GM12878 (cell line): Measurements from ENCODE around the gene C1orf198. TPM values are rescaled to one million over a fixed set of nuclear protein-coding genes. Genes with fewer than 3 reads are reported as not detected.

Experiments
- ATAC-seq: fragments of 200-7000 bp; cut with Tn5 transposase; 3 replicates; pipeline ENCODE4 v1.9.1; 2020; ENCODE audit warnings: mild to moderate bottlenecking, moderate library complexity
- Bru-seq: library from RNA; stranded (reverse); fragments of 400-500 nt; gene quantifications from one replicate; lab custom pipeline; 2021; lab: Mats Ljungman, UMichigan
- BruChase-seq, 2 experiments: library from RNA; stranded (reverse); fragments of 400-500 nt; gene quantifications; one replicate each; lab custom pipeline; 2021; lab: Mats Ljungman, UMichigan
- BruUV-seq: library from RNA; stranded (reverse); fragments of 400-500 nt; replicated peaks from 2 replicates; lab custom pipeline; 2021; lab: Mats Ljungman, UMichigan
- CTCF ChIA-PET: fragments of 300-600 bp; sonication (Branson Sonifier 250); formaldehyde crosslinking; extraction: SDS; loops from one replicate; lab custom pipeline; 2021; ENCODE audit warnings: inconsistent platforms; lab: Yijun Ruan, JAX
- POLR2A ChIA-PET: fragments of 350-600 bp; formaldehyde crosslinking; extraction: SDS; loops from one replicate; lab custom pipeline; 2021; ENCODE audit warnings: inconsistent platforms; lab: Charles Lee
- RAD21 ChIA-PET: fragments of 300-600 bp; sonication (Branson Sonifier 250); formaldehyde crosslinking; loops from one replicate; lab custom pipeline; 2023; ENCODE audit warnings: antibody characterized with exemption; ENCODE audit not compliant: unreplicated experiment; lab: Charles Lee
- SMC1A ChIA-PET: fragments of 300-600 bp; sonication (Branson Sonifier 250); formaldehyde crosslinking; loops from one replicate; lab custom pipeline; 2023; ENCODE audit not compliant: unreplicated experiment, uncharacterized antibody; lab: Charles Lee
- DNase-seq: peaks from one replicate; pipeline ENCODE4 v3.0.0-alpha.2; 2011; ENCODE audit warnings: low read depth, low spot score
- FAIRE-seq: peaks from 3 replicates; lab custom pipeline; 2011; peaks lifted over from hg19 to GRCh38; lab: Jason Lieb, UNC
- H2AFZ ChIP-seq: 2 replicates; pipeline ENCODE4 v1.6.0; 2011; ENCODE audit warnings: low read depth, low read length, control low read depth; ENCODE audit not compliant: control insufficient read depth
- H3K27ac ChIP-seq: 2 replicates; pipeline ENCODE4 v1.5.1; 2011; ENCODE audit warnings: control low read depth; ENCODE audit not compliant: control insufficient read depth, insufficient read depth
- H3K27me3 ChIP-seq, 2 experiments: replicated peaks in 1 of 2; 2 replicates each; pipeline versions ENCODE4 v1.6.0 to v1.6.1; 2011; ENCODE audit warnings: low read length in 1 of 2; ENCODE audit not compliant: control insufficient read depth in 2 of 2, insufficient read depth in 2 of 2
- H3K36me3 ChIP-seq, 2 experiments: 2 replicates each; pipeline ENCODE4 v1.5.1; 2011; ENCODE audit warnings: low read length in 1 of 2; ENCODE audit not compliant: control insufficient read depth in 2 of 2, insufficient read depth in 2 of 2
- H3K4me1 ChIP-seq: 2 replicates; pipeline ENCODE4 v1.6.1; 2011; ENCODE audit warnings: mild to moderate bottlenecking, low read length, moderate library complexity, mixed read lengths; ENCODE audit not compliant: control insufficient read depth, insufficient read depth
- H3K4me2 ChIP-seq: 2 replicates; pipeline ENCODE4 v1.6.0; 2011; ENCODE audit warnings: control low read depth; ENCODE audit not compliant: control insufficient read depth, insufficient read depth
- H3K4me3 ChIP-seq: fragments of 200-600 bp; sonication (generic); 2 replicates; pipeline ENCODE4 v1.5.1; 2016
- H3K79me2 ChIP-seq: 2 replicates; pipeline ENCODE4 v1.6.0; 2011; ENCODE audit warnings: low read length; ENCODE audit not compliant: control insufficient read depth, insufficient read depth
- H3K9ac ChIP-seq: 2 replicates; pipeline ENCODE4 v1.8.0; 2011; ENCODE audit warnings: low read length, control low read depth, mixed read lengths; ENCODE audit not compliant: control insufficient read depth, insufficient read depth
- H3K9me3 ChIP-seq: replicated peaks from 3 replicates; pipeline ENCODE4 v1.5.1; 2011; ENCODE audit warnings: mild to moderate bottlenecking, low read length; ENCODE audit not compliant: control insufficient read depth, insufficient read depth
- H4K20me1 ChIP-seq: 2 replicates; pipeline ENCODE4 v1.6.0; 2011; ENCODE audit not compliant: control insufficient read depth, insufficient read depth
- BHLHE40 ChIP-seq, 2 experiments: fragments of 450-650 bp in 1 of 2; IDR thresholded peaks; 2 replicates each; pipeline ENCODE4 v1.6.1; 2011 to 2017; ENCODE audit warnings: low read depth in 2 of 2, borderline replicate concordance in 1 of 2, improper control_type of control experiment in 1 of 2, low read length in 1 of 2, mild to moderate bottlenecking in 1 of 2
- ELK1 ChIP-seq: IDR thresholded peaks from 2 replicates; pipeline ENCODE4 v1.6.1; 2012; ENCODE audit warnings: low read depth, low read length, improper control_type of control experiment
- IRF4 ChIP-seq: IDR thresholded peaks from 2 replicates; pipeline ENCODE4 v1.6.1; 2011; ENCODE audit warnings: low read depth, low read length
- KDM1A ChIP-seq: fragments of 200-600 bp; sonication (generic); IDR thresholded peaks from 2 replicates; pipeline ENCODE4 v1.6.1; 2016; ENCODE audit warnings: borderline replicate concordance
- REST ChIP-seq: IDR thresholded peaks from 2 replicates; pipeline ENCODE4 v1.6.1; 2012; ENCODE audit warnings: mild to moderate bottlenecking, low read depth, low read length
- SREBF2 ChIP-seq: IDR thresholded peaks from 2 replicates; pipeline ENCODE4 v1.6.1; 2012; ENCODE audit warnings: mild to moderate bottlenecking, low read length
- STAT3 ChIP-seq: IDR thresholded peaks from 2 replicates; pipeline ENCODE4 v1.6.1; 2011; ENCODE audit warnings: low read depth, low read length, improper control_type of control experiment
- SUPT20H ChIP-seq: IDR thresholded peaks from 2 replicates; pipeline ENCODE4 v1.6.1; 2011; ENCODE audit warnings: low read depth, mild to moderate bottlenecking, low read length, moderate library complexity, borderline replicate concordance; ENCODE audit not compliant: control insufficient read depth
- YY1 ChIP-seq: IDR thresholded peaks from 2 replicates; pipeline ENCODE4 v1.6.1; 2011; ENCODE audit warnings: low read depth, mild to moderate bottlenecking, low read length
- WGBS: methylation state at CpG from one replicate; pipeline ENCODE4 v1.1.6; 2016; ENCODE audit warnings: low lambda C conversion rate; ENCODE audit not compliant: insufficient replicate concordance, insufficient coverage; ENCODE audit errors: missing lambda C conversion rate; 5-methylcytosine and 5-hydroxymethylcytosine counted together
- in situ Hi-C: fragments of 300-500 bp; cut with MboI; formaldehyde crosslinking; loops from 9 replicates; pipeline ENCODE4 v1.14.3; 2018; ENCODE audit warnings: mixed read lengths
- intact Hi-C: fragments of 100-400 bp; cut with micrococcal nuclease; formaldehyde crosslinking; loops from one replicate; pipeline ENCODE4 v1.14.2; 2022; ENCODE audit not compliant: unreplicated experiment
- long read RNA-seq, 2 experiments: library from polyadenylated mRNA; unstranded; transcript quantifications; one replicate each; pipeline ENCODE4 v2.0.0, GENCODE V29; 2019 to 2020
- polyA minus RNA-seq, 3 experiments: library from RNA; depleted of rRNA, polyadenylated mRNA; stranded (reverse); fragments of >200 nt; gene quantifications; 2 replicates each; pipeline ENCODE4 v1.2.3, GENCODE V29; 2011
- polyA plus RNA-seq, 11 experiments: library from polyadenylated mRNA; depleted of rRNA in 4 of 11; unstranded in 6 of 11; stranded (reverse) in 5 of 11; fragments of >200 nt; fragmentation: Nextera tagmentation in 4 of 11; fragmentation: Illumina TruSeq in 1 of 11; extraction: Ambion mirVana in 4 of 11; extraction: Trizol in 1 of 11; gene quantifications; 1 replicate in 1 of 11; 2 replicates in 10 of 11; pipeline versions ENCODE4 v1.2.1 to v1.2.3, GENCODE V29; 2011 to 2016; ENCODE audit warnings: inconsistent platforms in 2 of 11, missing spikeins in 2 of 11, low read depth in 1 of 11
- total RNA-seq, 4 experiments: library from RNA; depleted of rRNA in 3 of 4; stranded (reverse); fragments of >200 nt in 3 of 4; fragmentation: Illumina TruSeq in 1 of 4; extraction: Trizol in 1 of 4; gene quantifications; 2 replicates each; pipeline versions ENCODE4 v1.2.1 to v1.2.3, GENCODE V29; 2013 to 2021
- TF ChIP-seq, protein P1 (sequence below): fragments of 450-650 bp; IDR thresholded peaks from 2 replicates; pipeline ENCODE4 v1.6.1; 2014; ENCODE audit warnings: mild to moderate bottlenecking
- TF ChIP-seq, protein P2 (sequence below): IDR thresholded peaks from 2 replicates; pipeline ENCODE4 v1.6.1; 2011; ENCODE audit warnings: borderline replicate concordance, low read depth, mild to moderate bottlenecking, moderate library complexity, low read length; ENCODE audit not compliant: insufficient read depth, poor library complexity, severe bottlenecking

Gene C1orf198
- total RNA-seq (2013; cell fraction: nucleolus; rRNA removed) = 0.88 and 1.7 TPM in 2 replicates
- total RNA-seq (2014; rRNA removed) = 1.1 and 1.6 TPM in 2 replicates
- 0.81 and 1.0 TPM in 2 replicates for total RNA-seq (2014; rRNA removed; fragmentation: Illumina TruSeq; extraction: Trizol)
- 1.6 and 1.8 TPM in 2 replicates for total RNA-seq (2021)
- 1.0 TPM for polyA plus RNA-seq (2011; ENCODE audit: low read depth)
- polyA plus RNA-seq (2011; rRNA removed) = 2.4 and 2.8 TPM in 2 replicates
- polyA plus RNA-seq (2011; cell fraction: cytosol; rRNA removed) = 2.5 and 2.9 TPM in 2 replicates
- 1.3 and 1.6 TPM in 2 replicates for polyA plus RNA-seq (2011; cell fraction: nucleus; rRNA removed)
- 1.4 TPM in 2 replicates for polyA plus RNA-seq (2012)
- 0.95 and 1.0 TPM in 2 replicates for polyA plus RNA-seq (2014; fragmentation: Illumina TruSeq; extraction: Trizol)
- under 1 TPM; 0.16 to 0.37 TPM for polyA plus RNA-seq (2014; fragmentation: Nextera tagmentation; extraction: Ambion mirVana)
- polyA plus RNA-seq (2014; rRNA removed) = 1.1 and 1.5 TPM in 2 replicates
- 1 to 10 TPM; 1.3 to 1.6 TPM for polyA plus RNA-seq (2016; fragmentation: Nextera tagmentation; extraction: Ambion mirVana)
- 2.5 and 3.5 TPM in 2 replicates for polyA minus RNA-seq (2011; rRNA and poly(A)+ RNA removed)
- polyA minus RNA-seq (2011; cell fraction: cytosol; rRNA and poly(A)+ RNA removed) = 1.6 and 2.1 TPM in 2 replicates
- 0.73 and 1.4 TPM in 2 replicates for polyA minus RNA-seq (2011; cell fraction: nucleus; rRNA and poly(A)+ RNA removed)
- Bru-seq, nascent RNA = percentile 53 among the genes with signal in this experiment
- BruChase-seq, experiment 1, labeled RNA remaining after a 6-hour chase = percentile 52 among the genes with signal in this experiment
- BruChase-seq, experiment 2, labeled RNA remaining after a 2-hour chase = percentile 50 among the genes with signal in this experiment
- long read RNA-seq, experiment 1, partial matches to known transcripts = 0 of 1 reads
- long read RNA-seq, experiment 1, other reads (novel, unspliced or antisense) = 0 of 1 reads
- long read RNA-seq, experiment 2 = 0 reads

- POLR2A ChIA-PET = interaction anchor here (0.7 kb wide), 1 partner anchor 661 kb away, joined by 4 read pairs; no protein-coding TSS in a partner anchor
- TF ChIP-seq BHLHE40 (IDR thresholded peaks at IDR 0.05; ENCODE audit: borderline replicate concordance in 1 of 2, low read depth in 2 of 2, low read length in 1 of 2) (peak in 1 of 2 experiments; percentile 24; a peak in 2 of 4 replicates), KDM1A (no peak), REST (no peak), SREBF2 (no peak), YY1 (peak; percentile 92), SUPT20H (no peak), ELK1 (no peak), IRF4 (no peak), STAT3 (no peak)
- TF ChIP-seq, protein P1, sequence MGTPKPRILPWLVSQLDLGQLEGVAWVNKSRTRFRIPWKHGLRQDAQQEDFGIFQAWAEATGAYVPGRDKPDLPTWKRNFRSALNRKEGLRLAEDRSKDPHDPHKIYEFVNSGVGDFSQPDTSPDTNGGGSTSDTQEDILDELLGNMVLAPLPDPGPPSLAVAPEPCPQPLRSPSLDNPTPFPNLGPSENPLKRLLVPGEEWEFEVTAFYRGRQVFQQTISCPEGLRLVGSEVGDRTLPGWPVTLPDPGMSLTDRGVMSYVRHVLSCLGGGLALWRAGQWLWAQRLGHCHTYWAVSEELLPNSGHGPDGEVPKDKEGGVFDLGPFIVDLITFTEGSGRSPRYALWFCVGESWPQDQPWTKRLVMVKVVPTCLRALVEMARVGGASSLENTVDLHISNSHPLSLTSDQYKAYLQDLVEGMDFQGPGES = no peak
- TF ChIP-seq, protein P2, sequence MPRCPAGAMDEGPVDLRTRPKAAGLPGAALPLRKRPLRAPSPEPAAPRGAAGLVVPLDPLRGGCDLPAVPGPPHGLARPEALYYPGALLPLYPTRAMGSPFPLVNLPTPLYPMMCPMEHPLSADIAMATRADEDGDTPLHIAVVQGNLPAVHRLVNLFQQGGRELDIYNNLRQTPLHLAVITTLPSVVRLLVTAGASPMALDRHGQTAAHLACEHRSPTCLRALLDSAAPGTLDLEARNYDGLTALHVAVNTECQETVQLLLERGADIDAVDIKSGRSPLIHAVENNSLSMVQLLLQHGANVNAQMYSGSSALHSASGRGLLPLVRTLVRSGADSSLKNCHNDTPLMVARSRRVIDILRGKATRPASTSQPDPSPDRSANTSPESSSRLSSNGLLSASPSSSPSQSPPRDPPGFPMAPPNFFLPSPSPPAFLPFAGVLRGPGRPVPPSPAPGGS = no peak
Measured at GRCh38 chr1:230867903-230868735, at the start of gene C1orf198. TSS of gene C1orf198 (minus strand) at chr1:230868521. CDS start at chr1:230868512, 9 bp downstream.

More at GRCh38 chr1:230867903-230868735, at the start of gene C1orf198:
- intact Hi-C loops = no loop called here
- peaks cover 4% of the 10 kb centered on the region; the same call in 1 of the 2 replicates for H3K4me1 ChIP-seq
- H2AFZ ChIP-seq = peak within 1 kb of the TSS; percentile 98
- ChIA-PET RAD21 (no interaction called here), CTCF (no interaction called here), SMC1A (no interaction called here)
- no peaks in the 10 kb centered on the region for H3K79me2 ChIP-seq
- H4K20me1 ChIP-seq = no peaks in the 10 kb centered on the region
- peak within 1 kb of the TSS; percentile 84 for H3K4me3 ChIP-seq
- H3K27me3 ChIP-seq = peaks cover 0 to 5% of the 10 kb centered on the region in 2 experiments; a peak in 3 of 4 replicates
- no TSS peak for BruUV-seq
- H3K4me2 ChIP-seq = peak within 1 kb of the TSS; percentile 91
- no peaks in the 10 kb centered on the region for H3K9me3 ChIP-seq
- DNase-seq (no peak), FAIRE-seq (no peak), ATAC-seq (peak; percentile 97)
- in situ Hi-C loops = no loop called here
- H3K9ac ChIP-seq = peak within 1 kb of the TSS; percentile 61
- whole genome bisulfite sequencing = 2% methylated on average over 46 of the region's 96 CpGs
- no peak within 1 kb of the TSS for H3K27ac ChIP-seq
- no peaks in the 10 kb centered on the region for H3K36me3 ChIP-seq
